Epidermal melanocyte (primary cell): ENCODE results near the gene SUGP2.
A peak's percentile ranks its signal among the peaks of the same experiment; 100 is the strongest.

Experiments used
- DNase-seq: peaks from one replicate; pipeline ENCODE4 v3.0.0; 2011; ENCODE audit warnings: low spot score; ENCODE audit not compliant: insufficient read length

Gene SUGP2

DNA sequence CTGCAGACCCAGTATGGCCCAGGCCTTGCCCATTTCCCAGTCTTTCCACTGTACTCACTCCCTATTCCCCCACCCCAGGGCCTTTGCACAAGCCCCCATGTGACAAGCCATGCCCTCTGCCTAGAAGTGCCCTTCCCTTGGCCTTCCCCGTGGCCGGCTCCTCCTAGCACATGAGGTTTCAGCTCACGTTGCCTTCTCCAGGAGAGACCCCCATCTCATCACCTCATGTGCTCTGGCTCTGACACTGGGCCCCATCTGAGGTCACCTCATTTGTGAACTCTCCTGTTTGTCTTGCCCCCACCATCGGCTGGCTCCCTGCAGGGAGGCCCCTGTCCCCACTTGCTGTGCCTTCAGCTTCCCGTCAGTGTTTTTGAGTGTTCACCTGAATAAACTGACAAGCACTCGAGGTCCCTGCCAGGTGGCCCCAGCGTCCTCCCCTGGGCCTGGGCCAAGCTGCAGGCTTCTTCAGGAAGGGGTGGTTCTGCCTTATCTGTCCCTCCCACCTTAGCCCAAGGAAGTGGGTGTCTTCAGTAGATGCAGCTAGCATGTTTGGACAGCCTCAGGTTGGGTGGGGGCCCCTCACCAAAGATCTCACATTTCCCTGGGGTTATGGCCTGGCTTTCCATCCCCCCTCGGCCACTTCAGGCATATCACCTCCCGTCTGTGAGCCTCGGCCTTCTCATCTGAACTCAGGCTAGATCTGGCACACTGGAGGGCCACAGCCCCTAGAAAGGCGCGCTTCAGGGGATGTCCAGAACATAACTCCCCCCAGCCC, 26.7 kb upstream of the SUGP2 start:
- DNase-seq, result no peak

DNA sequence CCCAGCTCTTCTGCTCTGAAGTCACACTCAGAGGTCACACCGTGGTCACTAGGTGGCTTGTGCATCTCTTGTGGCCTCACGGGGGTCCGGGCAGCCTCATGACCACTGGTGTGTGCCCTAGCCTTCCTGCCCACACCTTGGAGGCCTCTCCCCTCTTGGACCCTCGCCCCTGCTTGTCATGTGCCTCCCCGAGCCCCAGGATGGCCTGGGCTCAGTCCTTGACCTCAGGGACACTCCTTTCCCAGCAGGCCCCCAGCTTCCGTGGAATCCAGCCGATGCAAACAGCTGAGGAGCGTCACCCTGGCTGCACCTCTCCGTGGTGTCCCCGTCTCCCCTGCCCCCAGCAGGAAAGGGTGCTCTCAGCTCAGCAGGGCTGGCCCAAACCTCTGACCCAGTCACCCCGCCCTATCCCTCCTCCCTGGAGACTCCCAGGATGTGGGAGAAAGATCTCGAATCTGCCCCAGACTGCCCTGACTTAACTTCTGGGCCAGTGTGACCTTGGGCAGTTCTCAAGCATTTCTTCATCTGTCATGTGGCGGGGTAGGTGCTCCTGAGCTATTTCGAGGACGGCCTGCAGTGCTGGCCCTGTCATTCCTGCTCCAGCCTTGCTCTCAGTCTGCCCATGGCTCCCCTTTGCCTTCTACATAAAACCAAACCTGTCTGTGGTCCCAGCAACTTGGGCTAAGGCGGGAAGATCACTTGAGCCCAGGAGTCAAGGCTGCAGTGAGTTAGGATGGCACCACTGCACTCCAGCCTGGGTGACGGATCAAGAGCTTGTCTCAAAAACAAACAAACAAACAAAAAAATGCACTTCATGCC, 25.9 kb upstream of the SUGP2 start:
- no peak for DNase-seq

DNA sequence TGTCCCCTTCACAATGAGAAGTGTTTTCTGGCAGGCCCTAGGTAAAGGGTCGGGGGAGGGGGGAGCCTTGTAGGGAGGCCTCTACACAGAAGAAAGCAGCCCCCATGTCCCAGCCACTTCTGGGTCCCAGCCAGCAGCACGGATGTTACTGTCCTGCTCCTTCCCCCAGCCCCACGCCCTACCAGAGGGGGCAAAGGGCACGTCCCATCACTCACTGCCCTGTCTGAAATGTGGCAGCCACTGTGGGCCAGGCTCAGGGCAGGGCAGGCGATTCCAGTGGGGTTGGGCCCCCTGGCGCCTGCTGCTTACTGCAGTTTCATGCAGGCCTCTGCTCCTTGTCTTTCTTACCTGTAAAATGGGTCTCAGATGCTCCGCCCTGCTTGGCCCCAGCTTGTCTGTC, 24.4 kb upstream of the SUGP2 start:
- no peak for DNase-seq

DNA sequence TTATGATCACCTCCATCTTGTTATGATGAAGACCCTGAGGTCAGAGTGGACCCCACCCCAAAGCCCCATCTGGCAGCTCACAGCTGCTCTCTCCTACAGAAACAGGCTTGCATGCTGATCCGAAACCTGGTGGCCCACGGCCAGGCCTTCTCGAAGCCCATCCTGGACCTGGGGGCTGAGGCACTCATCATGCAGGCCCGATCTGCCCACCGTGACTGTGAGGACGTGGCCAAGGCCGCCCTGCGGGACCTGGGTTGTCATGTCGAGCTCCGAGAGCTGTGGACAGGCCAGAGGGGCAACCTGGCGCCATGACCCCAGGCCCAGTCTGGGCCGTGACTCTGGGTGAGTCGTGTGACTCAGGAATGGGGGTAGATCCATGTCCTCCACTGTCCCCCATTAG, 24.0 kb upstream of the SUGP2 start:
- no peak for DNase-seq

DNA sequence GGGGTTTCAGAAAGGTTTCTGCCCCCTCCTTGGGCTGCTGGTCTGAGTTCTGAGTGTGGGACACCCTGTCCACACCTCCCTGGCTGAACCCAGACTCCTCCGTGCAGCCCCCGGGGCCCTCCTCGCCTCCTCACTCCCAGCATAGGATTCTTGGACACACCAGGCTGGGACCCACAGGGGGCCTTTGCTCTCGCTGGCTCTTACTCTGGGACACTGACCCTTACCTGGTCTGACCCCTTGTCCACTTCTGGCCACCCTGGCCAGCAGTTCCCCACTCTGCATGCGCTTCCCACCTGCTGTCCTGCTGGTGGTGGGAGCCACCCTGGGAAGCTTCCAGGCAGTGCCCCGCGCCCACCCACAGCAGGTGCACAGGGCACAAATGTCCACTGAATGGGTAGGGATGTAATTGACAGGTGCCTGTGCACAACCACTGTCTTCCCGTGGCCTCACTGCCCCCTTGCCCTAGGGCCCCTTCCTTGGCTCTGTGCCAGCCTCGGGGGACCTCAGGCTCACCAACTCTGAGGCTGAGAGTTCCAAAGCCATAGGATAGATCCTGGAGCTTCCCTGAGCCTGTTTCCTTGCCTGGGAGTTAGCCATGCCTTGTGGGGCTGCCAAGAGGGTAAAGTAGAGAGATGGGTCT, 23.4 kb upstream of the SUGP2 start:
- no peak for DNase-seq

DNA sequence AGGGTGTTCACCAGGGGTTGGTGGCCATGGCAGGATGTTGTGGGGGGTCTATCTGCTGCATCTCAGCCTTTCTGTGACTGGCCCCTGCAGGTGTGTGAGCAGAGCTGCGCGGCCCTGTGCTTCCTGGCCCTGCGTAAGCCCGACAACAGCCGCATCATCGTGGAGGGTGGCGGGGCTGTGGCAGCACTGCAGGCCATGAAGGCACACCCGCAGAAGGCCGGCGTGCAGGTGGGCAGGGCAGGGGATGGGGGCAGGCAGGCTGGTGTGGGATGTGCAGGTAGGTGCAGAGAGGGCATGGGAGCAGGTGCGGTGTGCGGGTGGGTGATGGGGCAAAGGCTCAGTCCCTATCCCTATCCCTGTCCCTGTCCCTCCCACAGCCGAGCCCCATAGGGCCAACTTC, 22.4 kb upstream of the SUGP2 start:
- no peak for DNase-seq

DNA sequence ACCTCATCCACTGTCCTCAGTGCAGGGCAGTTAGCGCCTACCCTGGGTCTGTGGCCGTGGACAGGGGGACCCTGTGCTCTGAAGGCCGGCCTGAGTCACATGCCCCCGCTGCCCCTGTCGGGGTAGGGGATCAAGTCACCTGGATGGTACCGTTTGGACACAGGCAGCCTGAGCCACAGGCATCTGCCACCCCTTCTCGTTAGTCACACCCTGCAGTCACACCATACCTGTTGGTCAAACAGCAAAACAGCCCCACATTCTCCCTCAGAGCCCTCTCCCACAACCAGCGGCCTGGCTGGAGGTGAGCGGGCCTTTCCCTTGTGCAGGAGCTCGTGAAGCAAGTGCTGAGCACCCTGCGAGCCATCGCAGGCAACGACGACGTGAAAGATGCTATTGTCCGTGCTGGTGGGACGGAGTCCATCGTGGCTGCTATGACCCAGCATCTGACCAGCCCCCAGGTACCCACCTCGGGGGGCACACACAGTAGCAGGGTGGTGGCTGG, 21.7 kb upstream of the SUGP2 start:
- no peak for DNase-seq

DNA sequence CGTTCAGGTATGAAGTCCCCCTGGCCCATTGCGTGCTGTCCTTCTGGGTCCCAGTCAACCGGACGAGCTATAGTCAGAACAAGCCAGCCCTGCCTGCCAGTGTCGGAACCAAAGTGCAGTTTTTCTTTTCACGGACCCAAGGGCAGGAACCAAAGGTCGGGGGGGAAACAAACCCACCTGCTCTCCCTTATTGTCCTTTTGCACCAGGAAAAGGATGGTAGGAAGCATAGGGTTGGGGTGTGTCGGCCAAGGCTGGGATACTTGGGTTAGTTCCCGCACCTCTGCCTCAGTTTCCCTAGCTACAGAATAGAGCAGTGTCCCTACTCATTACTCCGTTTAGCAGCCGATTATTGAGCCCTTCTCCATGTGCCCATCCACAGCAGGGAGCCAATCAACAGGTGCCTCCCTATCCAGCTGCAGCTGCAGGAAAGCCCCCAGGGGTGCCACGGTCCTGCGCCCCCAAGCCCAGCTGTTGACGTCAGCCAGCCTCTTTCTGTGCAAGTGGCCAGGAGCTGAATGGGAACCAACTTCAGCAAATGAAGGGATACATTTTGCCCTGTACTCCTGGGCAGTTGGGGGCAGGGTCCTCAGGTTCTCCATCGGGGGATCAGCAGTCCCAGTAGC, 21.1 kb upstream of the SUGP2 start:
- no peak for DNase-seq

DNA sequence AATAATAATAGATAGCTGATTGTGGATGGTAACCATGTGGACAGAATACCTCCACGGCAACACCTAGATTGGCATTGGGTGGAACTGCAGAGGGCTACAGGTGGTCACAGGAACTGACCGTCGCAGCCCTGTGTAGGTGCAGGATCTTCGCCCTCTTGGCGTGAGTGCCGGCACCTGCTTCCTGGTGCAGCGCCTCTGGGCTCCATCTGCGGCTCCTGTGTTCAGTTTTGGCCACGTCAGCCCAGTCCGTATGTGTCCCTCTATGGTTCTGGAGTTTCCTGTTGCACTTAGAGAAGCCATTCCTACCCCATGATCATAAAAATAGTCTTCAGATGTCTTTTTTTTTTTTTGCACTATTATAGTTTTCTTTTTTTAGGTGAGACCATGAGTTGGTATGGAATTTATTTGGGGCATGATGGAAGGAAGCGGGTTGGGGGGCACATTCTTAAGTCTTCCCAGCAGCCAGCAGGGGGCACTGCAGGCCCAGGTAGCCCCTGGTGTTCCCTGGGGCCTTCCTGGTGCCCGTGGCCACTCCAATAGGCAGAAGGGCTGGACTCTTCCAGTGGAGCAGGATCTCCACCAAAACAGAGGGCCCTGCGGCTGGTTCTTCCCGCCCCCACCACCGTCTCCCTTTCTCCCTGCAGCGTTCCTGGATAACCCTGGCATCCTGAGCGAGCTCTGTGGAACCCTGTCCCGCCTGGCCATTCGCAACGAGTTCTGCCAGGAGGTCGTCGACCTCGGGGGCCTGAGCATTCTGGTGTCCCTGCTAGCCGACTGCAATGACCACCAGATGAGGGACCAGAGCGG, 20.4 kb upstream of the SUGP2 start:
- peak; percentile 35 for DNase-seq

DNA sequence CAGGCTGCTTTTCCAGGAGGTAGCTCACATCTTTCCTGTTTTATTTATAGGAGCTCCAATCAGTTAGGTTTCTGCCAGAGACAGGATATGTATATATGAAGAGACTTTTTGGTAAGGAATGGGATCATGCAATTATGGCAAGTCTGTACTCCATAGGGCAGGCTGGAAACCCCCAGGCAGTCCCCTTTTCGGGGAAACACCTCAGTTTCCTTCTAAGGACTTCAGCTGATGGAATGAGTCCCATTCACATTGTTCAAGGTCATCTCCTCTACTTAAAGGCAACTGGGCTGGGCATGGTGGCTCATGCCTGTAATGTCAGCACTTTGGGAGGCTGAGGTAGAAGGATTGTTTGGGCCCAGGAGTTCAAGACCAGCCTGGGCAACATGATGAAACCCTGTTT, 19.6 kb upstream of the SUGP2 start:
- DNase-seq, result no peak

DNA sequence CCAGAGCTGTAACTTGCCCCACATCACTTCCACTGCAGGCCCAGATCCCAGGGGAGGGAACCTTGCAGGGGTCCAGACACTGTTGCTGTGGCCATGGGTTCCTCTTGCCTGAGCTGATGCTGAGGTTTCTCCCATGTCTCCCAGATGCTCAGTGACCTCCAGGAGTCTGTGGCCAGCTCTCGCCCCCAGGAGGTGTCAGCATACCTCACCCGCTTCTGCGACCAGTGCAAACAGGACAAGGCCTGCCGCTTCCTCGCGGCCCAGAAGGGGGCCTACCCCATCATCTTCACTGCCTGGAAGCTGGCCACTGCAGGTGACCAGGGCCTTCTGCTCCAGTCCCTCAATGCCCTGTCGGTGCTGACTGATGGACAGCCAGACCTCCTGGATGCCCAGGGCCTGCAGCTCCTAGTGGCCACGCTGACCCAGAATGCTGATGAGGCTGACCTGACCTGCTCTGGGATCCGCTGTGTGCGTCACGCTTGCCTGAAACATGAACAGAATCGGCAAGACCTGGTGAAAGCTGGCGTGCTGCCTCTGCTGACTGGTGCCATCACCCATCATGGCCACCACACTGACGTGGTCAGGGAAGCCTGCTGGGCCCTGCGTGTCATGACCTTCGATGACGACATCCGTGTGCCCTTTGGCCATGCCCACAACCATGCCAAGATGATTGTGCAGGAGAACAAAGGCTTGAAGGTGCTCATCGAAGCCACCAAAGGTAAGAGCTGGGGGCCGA, 18.3 kb upstream of the SUGP2 start:
- no peak for DNase-seq

DNA sequence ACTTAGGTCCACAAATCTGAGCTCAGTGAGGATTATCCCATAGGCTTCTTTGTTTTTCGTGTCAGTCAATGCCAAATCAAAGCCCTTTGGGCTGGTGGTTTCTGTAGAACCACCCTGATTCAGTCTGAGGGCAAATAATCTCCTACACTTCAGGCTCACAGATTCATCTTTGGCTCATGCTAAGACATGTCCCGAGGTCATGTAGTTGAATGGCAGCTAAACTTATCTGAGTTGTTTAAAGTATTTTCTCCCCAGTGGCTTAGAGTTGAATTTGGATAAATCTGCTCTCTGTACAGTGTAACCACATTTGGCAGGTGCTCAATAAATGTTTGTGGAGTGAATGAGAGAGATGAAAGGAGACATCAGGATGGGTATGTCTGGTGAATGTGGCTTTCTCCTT, 17.4 kb upstream of the SUGP2 start:
- DNase-seq, result no peak

DNA sequence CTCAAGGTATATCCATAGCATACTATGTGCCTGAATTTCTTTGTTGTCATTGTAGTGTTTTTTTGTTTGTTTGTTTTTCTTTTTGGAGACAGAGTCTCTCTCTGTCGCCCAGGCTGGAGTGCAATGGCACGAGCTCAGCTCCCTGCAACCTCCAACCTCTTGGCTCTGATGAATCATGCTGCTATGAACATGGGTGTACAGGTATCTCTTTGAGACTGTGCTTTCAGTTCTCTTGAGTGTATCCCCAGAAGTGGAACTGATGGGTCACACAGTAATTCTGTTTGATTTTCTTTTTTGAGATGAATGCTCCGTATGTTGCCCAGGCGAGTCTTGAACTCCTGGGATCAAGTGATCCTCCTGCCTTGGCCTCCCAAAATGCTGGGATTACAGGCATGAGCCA, 16.8 kb upstream of the SUGP2 start:
- no peak for DNase-seq

DNA sequence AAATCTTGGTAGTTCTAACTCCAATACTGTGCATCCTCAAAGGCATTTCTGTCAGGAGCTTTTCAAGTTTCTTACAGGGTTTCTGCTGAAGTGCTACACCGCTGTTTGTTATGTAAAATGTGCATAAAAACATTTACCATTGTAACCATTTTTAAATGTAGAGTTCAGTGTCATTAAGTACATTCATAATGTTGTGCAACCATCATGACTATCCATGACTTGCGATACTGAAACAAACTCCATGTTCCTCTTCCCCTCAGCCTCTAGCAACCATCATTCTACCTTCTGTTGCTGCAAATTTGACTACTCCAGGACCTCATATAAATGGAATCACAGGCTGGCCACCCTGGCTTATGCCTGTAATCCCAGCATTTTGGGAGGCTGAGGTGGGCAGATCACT, 16.1 kb upstream of the SUGP2 start:
- DNase-seq, result no peak

DNA sequence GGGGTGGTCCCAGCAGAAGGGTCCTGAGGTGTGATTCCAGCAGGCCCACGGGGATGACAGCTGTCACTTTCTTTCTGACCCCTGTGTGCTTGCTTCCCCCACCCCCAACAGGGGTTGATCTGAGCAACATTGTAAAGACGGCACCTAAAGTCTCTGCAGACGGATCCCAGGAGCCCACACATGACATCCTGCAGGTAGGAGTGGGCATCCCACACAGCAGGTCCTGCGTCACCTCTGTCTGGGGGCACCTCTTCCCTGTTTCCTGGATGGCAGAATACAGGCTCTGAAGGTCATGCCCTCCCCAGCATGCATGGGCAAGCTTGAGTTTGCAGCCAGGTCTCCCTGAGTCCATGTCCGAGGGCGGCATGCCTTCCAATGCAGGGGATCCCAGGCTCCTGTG, 10.6 kb upstream of the SUGP2 start:
- DNase-seq, result no peak

DNA sequence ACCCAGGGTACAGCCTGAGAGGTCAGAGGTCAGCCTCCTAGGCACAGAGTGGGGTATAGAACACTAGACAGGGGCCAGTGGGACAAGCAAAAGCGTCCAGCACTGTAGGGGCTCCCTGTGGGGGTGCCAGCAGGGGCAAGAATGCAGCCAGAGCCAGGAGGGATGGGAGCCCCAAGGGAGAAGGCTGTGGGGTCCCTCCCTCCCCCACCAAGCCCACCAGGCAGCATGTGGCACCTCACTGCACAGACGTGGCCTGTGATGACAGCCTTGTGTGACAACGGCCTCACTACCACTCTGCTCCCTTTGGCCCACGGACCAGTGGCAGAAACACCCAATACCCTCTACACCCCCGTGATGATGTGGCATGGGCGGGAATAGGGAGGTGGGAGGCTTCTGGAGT, 10.2 kb upstream of the SUGP2 start:
- no peak for DNase-seq

DNA sequence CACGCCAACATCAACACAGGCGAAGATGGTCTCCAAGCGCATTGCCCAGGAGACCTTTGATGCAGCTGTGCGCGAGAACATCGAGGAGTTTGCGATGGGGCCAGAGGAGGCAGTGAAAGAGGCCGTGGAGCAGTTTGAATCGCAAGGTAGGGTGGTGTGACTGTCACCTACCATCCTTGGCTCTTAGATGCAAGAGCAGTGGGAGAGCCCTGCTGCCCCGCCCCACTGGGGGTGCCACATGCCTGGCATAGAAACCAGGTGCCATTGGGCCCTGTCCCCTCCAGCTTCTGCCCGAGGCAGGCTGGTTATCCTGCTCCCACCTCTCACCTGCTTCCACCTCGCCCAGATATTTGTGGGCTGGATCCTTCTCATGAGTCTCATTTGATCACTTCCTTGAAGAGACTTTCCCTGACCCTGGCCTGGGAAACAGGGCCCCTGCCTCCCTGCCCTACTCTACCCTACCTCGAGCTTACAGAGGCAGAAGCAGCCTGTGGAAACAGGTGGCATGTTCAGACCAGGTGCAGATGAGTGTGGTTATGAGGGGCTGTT, 9.5 kb upstream of the SUGP2 start:
- DNase-seq, result no peak

DNA sequence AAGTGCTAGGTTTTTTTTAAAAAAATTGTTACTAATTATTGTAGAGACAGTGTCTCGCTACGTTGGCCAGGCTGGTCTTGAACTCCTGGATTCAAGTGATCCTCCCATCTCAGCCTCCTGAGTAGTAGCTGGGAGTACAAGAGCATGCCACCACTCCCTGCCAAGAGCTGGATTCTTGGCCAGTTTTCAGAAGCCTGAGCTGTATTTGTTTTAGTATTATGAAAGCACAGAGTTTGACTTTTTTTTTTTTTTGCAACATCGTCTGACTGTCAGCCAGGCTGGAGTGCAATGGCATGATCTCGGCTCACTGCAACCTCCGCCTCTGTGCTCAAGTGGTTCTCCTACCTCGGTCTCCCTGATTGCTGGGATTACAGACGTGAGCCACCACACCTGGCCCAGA, 7.1 kb upstream of the SUGP2 start:
- DNase-seq, result no peak

DNA sequence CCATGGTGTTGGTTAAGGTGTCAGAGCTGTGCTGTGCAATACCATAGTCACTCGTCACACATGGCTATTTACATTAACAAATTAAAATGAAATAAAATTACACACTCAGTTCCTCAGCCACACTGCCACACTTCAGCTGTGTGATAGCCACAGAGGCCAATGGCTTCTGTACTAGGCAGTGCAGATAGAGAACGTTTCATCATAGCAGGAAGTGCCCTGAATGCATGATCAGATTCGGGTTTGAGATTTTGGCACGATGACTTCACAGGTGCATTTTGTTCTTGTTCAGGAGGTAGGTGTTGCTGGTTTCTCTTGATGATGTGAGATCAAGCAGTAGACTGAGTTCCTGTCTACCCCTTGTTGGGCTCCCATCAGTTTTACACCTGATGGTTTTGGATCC, 6.6 kb upstream of the SUGP2 start:
- no peak for DNase-seq

DNA sequence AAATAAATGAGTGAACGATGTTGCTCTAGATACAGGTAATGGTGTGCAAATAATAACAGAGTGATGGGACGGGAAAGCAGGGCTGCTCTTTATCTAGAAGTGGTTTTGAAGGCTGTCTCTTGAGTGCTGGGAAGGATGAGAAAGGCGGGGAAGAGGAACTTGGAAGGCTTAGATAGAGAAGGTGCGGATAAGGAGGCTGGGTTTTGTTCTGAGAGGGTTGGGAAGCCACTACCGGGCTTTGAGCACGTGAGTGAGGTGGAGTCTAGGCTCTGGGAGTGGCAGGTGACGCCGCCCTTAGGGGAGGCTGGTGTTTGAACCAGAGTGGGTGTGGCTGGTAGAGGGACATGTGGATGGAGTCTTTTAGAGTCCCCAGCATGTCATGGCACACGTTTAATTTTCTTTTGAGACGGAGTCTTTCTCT, 897 bp upstream of the SUGP2 start:
- no peak for DNase-seq
